Muscle layer of colon (tissue), 2 donors: ENCODE data around the gene CMPK2.
A peak's percentile ranks its signal among the peaks of the same experiment; 100 is the strongest.
"Not testable (repeated sequence)": the region's sequence is repeated elsewhere in the genome, so short reads cannot be mapped to it uniquely, and the experiment has no call there.

Experiments
- H3K27ac ChIP-seq: one replicate; pipeline ENCODE4 v1.7.0; 2013; ENCODE audit warnings: low read depth, mild to moderate bottlenecking, low read length, moderate library complexity
- H3K27me3 ChIP-seq, 2 donors: one replicate each; pipeline ENCODE4 v1.7.0; 2013; ENCODE audit warnings: low read length in 2 of 2, mild to moderate bottlenecking in 2 of 2; ENCODE audit not compliant: insufficient read depth in 2 of 2, control insufficient read depth in 1 of 2
- H3K36me3 ChIP-seq: one replicate; pipeline ENCODE4 v1.7.0; 2013; ENCODE audit warnings: mild to moderate bottlenecking, low read length; ENCODE audit not compliant: insufficient read depth
- H3K4me1 ChIP-seq: one replicate; pipeline ENCODE4 v1.7.0; 2013; ENCODE audit warnings: mild to moderate bottlenecking, low read length; ENCODE audit not compliant: insufficient read depth
- H3K4me3 ChIP-seq, 2 donors: one replicate each; pipeline ENCODE4 v1.7.0; 2013; ENCODE audit warnings: low read length in 2 of 2, low read depth in 1 of 2, mild to moderate bottlenecking in 1 of 2, moderate library complexity in 1 of 2
- H3K9ac ChIP-seq: one replicate; pipeline ENCODE4 v1.7.0; 2013; ENCODE audit warnings: low read length
- H3K9me3 ChIP-seq: one replicate; pipeline ENCODE4 v1.7.0; 2013; ENCODE audit warnings: mild to moderate bottlenecking, low read length
- donor health status: abdominal sarcoma.
- donor health status: Adenocarcinoma of cecum.

The CMPK2 gene

GRCh38 chr2:6865346-6866274, at the start of gene CMPK2:
Gene CMPK2 (minus strand): TSS chr2:6865907. CDS start chr2:6865696, 211 bp downstream.
- Histone ChIP-seq H3K27me3 (no peaks in the 10 kb centered on the region), H3K36me3 (peaks cover 8% of the 10 kb centered on the region), H3K27ac (peak within 1 kb of the TSS; percentile 59), H3K9ac (peak within 1 kb of the TSS; percentile 11), H3K4me3 (peak within 1 kb of the TSS; percentile 65 to 68), H3K9me3 (no peaks in the 10 kb centered on the region), H3K4me1 (peaks cover 14% of the 10 kb centered on the region)

GRCh38 chr2:6915399-6915798, 49.7 kb upstream of the CMPK2 start:
- no peak overlapping the region for H3K9ac ChIP-seq
- H3K4me1 ChIP-seq = peaks cover 9% of the 10 kb centered on the region
- H3K27ac ChIP-seq = no peak overlapping the region
- no peak overlapping the region for H3K4me3 ChIP-seq
- H3K9me3 ChIP-seq = no peaks in the 10 kb centered on the region
- H3K36me3 ChIP-seq = no peaks in the 10 kb centered on the region
- no peaks in the 10 kb centered on the region for H3K27me3 ChIP-seq

GRCh38 chr2:6914828-6915227, 49.1 kb upstream of the CMPK2 start:
- Histone ChIP-seq H3K27me3 (no peaks in the 10 kb centered on the region), H3K36me3 (no peaks in the 10 kb centered on the region), H3K9me3 (no peaks in the 10 kb centered on the region), H3K9ac (no peak overlapping the region), H3K4me1 (peaks cover 9% of the 10 kb centered on the region), H3K27ac (no peak overlapping the region), H3K4me3 (no peak overlapping the region)

GRCh38 chr2:6913415-6914157, 47.9 kb upstream of the CMPK2 start:
- peaks cover 5% of the 10 kb centered on the region for H3K4me1 ChIP-seq
- no peaks in the 10 kb centered on the region for H3K36me3 ChIP-seq
- no peak overlapping the region for H3K27ac ChIP-seq
- H3K27me3 ChIP-seq = no peaks in the 10 kb centered on the region
- no peaks in the 10 kb centered on the region for H3K9me3 ChIP-seq
- no peak overlapping the region for H3K9ac ChIP-seq
- no peak overlapping the region for H3K4me3 ChIP-seq

GRCh38 chr2:6911721-6912120, 46.0 kb upstream of the CMPK2 start:
- Histone ChIP-seq H3K27ac (no peak overlapping the region), H3K27me3 (no peaks in the 10 kb centered on the region), H3K4me3 (no peak overlapping the region), H3K9me3 (no peaks in the 10 kb centered on the region), H3K4me1 (peaks cover under 1% of the 10 kb centered on the region), H3K9ac (no peak overlapping the region), H3K36me3 (no peaks in the 10 kb centered on the region)

- Histone ChIP-seq H3K36me3 (no peaks in the 10 kb centered on the region), H3K4me1 (no peaks in the 10 kb centered on the region), H3K9me3 (no peaks in the 10 kb centered on the region), H3K9ac (no peak overlapping the region), H3K27me3 (no peaks in the 10 kb centered on the region), H3K27ac (no peak overlapping the region), H3K4me3 (no peak overlapping the region)
Observed at GRCh38 chr2:6909431-6910385, 44.0 kb upstream of the CMPK2 start.

- Histone ChIP-seq H3K27ac (no peak overlapping the region), H3K9me3 (no peaks in the 10 kb centered on the region), H3K4me3 (no peak overlapping the region), H3K27me3 (no peaks in the 10 kb centered on the region), H3K4me1 (no peaks in the 10 kb centered on the region), H3K36me3 (no peaks in the 10 kb centered on the region), H3K9ac (no peak overlapping the region)
Observed at GRCh38 chr2:6908291-6908690, 42.6 kb upstream of the CMPK2 start.

- no peak overlapping the region for H3K4me3 ChIP-seq
- H3K36me3 ChIP-seq = no peaks in the 10 kb centered on the region
- H3K9me3 ChIP-seq = no peaks in the 10 kb centered on the region
- H3K9ac ChIP-seq = no peak overlapping the region
- H3K27ac ChIP-seq = no peak overlapping the region
- no peaks in the 10 kb centered on the region for H3K27me3 ChIP-seq
- no peaks in the 10 kb centered on the region for H3K4me1 ChIP-seq
Observed at GRCh38 chr2:6906165-6906741, 40.5 kb upstream of the CMPK2 start.

GRCh38 chr2:6905668-6906067, 40.0 kb upstream of the CMPK2 start:
- H3K4me3 ChIP-seq = no peak overlapping the region

GRCh38 chr2:6902581-6902980, 36.9 kb upstream of the CMPK2 start:
- not testable (repeated sequence) for H3K4me1 ChIP-seq, H3K9ac ChIP-seq, H3K27me3 ChIP-seq, H3K36me3 ChIP-seq, H3K27ac ChIP-seq, H3K4me3 ChIP-seq, H3K9me3 ChIP-seq

More at GRCh38 chr2:6905668-6906067, 40.0 kb upstream of the CMPK2 start:
- no peak overlapping the region for H3K9ac ChIP-seq
- no peaks in the 10 kb centered on the region for H3K27me3 ChIP-seq
- no peaks in the 10 kb centered on the region for H3K9me3 ChIP-seq
- H3K36me3 ChIP-seq = no peaks in the 10 kb centered on the region
- H3K27ac ChIP-seq = no peak overlapping the region
- no peaks in the 10 kb centered on the region for H3K4me1 ChIP-seq
